Endothelial cell (in vitro differentiated cells): ENCODE data around the gene GLUL. TPM values are rescaled to one million over a fixed set of nuclear protein-coding genes. Genes with fewer than 3 reads are reported as not detected.
A peak's percentile ranks its signal among the peaks of the same experiment; 100 is the strongest.

Experiments used
- DNase-seq: peaks from one replicate; pipeline ENCODE4 v3.0.0; 2021; ENCODE audit warnings: low spot score
- H3K27ac Mint-ChIP-seq: one replicate; pipeline ENCODE4 v1.8.0; 2021; ENCODE audit warnings: mixed read lengths, inconsistent platforms; ENCODE audit not compliant: unreplicated experiment
- H3K27me3 Mint-ChIP-seq: one replicate; pipeline ENCODE4 v1.8.0; 2021; ENCODE audit warnings: mild to moderate bottlenecking, moderate library complexity, mixed read lengths, inconsistent platforms; ENCODE audit not compliant: unreplicated experiment
- H3K36me3 Mint-ChIP-seq: one replicate; pipeline ENCODE4 v1.8.0; 2021; ENCODE audit warnings: mild to moderate bottlenecking, low read depth, mixed read lengths, inconsistent platforms; ENCODE audit not compliant: unreplicated experiment
- H3K4me1 Mint-ChIP-seq: one replicate; pipeline ENCODE4 v1.8.0; 2021; ENCODE audit warnings: mild to moderate bottlenecking, mixed read lengths, inconsistent platforms; ENCODE audit not compliant: unreplicated experiment
- H3K4me3 Mint-ChIP-seq: one replicate; pipeline ENCODE4 v1.8.0; 2021; ENCODE audit warnings: mild to moderate bottlenecking, mixed read lengths, inconsistent platforms; ENCODE audit not compliant: unreplicated experiment
- H3K9me3 Mint-ChIP-seq: one replicate; pipeline ENCODE4 v1.8.0; 2021; ENCODE audit warnings: mixed read lengths, inconsistent platforms; ENCODE audit not compliant: unreplicated experiment
- total RNA-seq: library from RNA; stranded (reverse); fragmentation: NEBNext Ultra II Directional; extraction: Animal tissue kit (Norgen Biotek cat#: 25700); gene quantifications from one replicate; pipeline ENCODE4 v1.2.1, GENCODE V29; 2021; ENCODE audit not compliant: unreplicated experiment
- TF ChIP-seq, protein P1 (sequence below): fragments of 200-600 bp; sonication (generic); IDR thresholded peaks from one replicate; pipeline ENCODE4 v1.5.0; 2021; ENCODE audit warnings: antibody characterized with exemption; ENCODE audit not compliant: unreplicated experiment

Gene GLUL
- total RNA-seq, 1 donor from 2014 or later, result 472 TPM

- no peaks in the 10 kb centered on the region for H3K9me3 Mint-ChIP-seq
- H3K4me1 Mint-ChIP-seq, result peaks cover 29% of the 10 kb centered on the region
- H3K27me3 Mint-ChIP-seq, result peaks cover 6% of the 10 kb centered on the region
- H3K36me3 Mint-ChIP-seq, result no peaks in the 10 kb centered on the region
- no peak for DNase-seq
- TF ChIP-seq, protein P1, sequence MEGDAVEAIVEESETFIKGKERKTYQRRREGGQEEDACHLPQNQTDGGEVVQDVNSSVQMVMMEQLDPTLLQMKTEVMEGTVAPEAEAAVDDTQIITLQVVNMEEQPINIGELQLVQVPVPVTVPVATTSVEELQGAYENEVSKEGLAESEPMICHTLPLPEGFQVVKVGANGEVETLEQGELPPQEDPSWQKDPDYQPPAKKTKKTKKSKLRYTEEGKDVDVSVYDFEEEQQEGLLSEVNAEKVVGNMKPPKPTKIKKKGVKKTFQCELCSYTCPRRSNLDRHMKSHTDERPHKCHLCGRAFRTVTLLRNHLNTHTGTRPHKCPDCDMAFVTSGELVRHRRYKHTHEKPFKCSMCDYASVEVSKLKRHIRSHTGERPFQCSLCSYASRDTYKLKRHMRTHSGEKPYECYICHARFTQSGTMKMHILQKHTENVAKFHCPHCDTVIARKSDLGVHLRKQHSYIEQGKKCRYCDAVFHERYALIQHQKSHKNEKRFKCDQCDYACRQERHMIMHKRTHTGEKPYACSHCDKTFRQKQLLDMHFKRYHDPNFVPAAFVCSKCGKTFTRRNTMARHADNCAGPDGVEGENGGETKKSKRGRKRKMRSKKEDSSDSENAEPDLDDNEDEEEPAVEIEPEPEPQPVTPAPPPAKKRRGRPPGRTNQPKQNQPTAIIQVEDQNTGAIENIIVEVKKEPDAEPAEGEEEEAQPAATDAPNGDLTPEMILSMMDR, result no peak
- no peak overlapping the region for H3K27ac Mint-ChIP-seq
- H3K4me3 Mint-ChIP-seq, result no peak overlapping the region
Measured at GRCh38 chr1:182357913-182358312, 33.7 kb downstream of the GLUL start.

DNA sequence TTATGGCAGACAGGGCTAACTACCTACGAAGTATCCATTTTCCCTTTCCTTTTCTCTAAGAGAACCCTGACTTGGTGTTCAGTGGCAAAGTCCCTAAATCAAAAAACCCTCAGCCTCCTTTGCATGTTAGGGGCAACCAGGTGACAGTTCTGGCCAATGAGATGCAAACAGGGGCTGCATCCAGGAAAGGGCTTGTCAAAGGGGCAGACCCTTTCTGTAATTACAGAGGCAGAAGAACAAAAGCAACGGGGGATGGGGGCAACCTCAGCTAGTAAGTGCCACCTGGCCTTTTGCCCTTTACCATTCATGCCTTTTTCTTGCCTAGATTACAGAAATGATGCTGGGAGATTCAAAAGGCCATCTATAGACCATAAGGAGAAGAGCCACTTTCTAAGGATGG is 34.4 kb downstream of the GLUL start:
- peaks cover 27% of the 10 kb centered on the region for H3K4me1 Mint-ChIP-seq
- no peaks in the 10 kb centered on the region for H3K36me3 Mint-ChIP-seq
- H3K27ac Mint-ChIP-seq, result no peak overlapping the region
- no peak overlapping the region for H3K4me3 Mint-ChIP-seq
- TF ChIP-seq, protein P1, result no peak
- H3K9me3 Mint-ChIP-seq, result no peaks in the 10 kb centered on the region
- no peak for DNase-seq
- peaks cover 6% of the 10 kb centered on the region for H3K27me3 Mint-ChIP-seq

DNA sequence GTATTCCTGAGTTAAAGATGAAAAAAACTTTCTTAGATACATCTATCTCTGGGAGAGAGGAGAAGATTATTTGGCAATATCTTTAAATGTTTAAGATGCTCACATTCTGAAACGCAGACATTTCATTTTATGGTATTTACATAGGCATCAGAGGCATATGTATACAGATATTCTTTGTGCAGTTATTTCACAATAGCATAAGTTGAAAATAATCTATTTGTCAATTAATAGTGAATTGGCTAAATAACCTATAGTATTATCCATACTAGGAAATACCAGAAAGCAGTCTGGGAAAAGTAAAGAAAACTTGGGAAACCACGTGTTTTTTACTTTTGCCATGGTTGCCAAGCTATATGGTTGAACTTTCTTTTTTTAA is 35.9 kb downstream of the GLUL start:
- TF ChIP-seq, protein P1, result no peak
- peaks cover 34% of the 10 kb centered on the region for H3K4me1 Mint-ChIP-seq
- no peaks in the 10 kb centered on the region for H3K9me3 Mint-ChIP-seq
- H3K4me3 Mint-ChIP-seq, result no peak overlapping the region
- peaks cover 5% of the 10 kb centered on the region for H3K27me3 Mint-ChIP-seq
- no peak for DNase-seq
- no peak overlapping the region for H3K27ac Mint-ChIP-seq
- no peaks in the 10 kb centered on the region for H3K36me3 Mint-ChIP-seq

GRCh38 chr1:182351790-182352364 is 39.7 kb downstream of the GLUL start:
- no peak for DNase-seq
- Mint-ChIP-seq H3K27ac (peak overlapping the region; percentile 3), H3K9me3 (no peaks in the 10 kb centered on the region), H3K4me3 (no peak overlapping the region), H3K36me3 (no peaks in the 10 kb centered on the region), H3K27me3 (peaks cover 4% of the 10 kb centered on the region), H3K4me1 (peaks cover 52% of the 10 kb centered on the region)
- TF ChIP-seq, protein P1, result no peak

- TF ChIP-seq, protein P1, result no peak
- H3K9me3 Mint-ChIP-seq, result no peaks in the 10 kb centered on the region
- peaks cover 2% of the 10 kb centered on the region for H3K27me3 Mint-ChIP-seq
- H3K36me3 Mint-ChIP-seq, result no peaks in the 10 kb centered on the region
- peaks cover 56% of the 10 kb centered on the region for H3K4me1 Mint-ChIP-seq
- no peak for DNase-seq
- peak overlapping the region; percentile 24 for H3K27ac Mint-ChIP-seq
- H3K4me3 Mint-ChIP-seq, result no peak overlapping the region
Measured at GRCh38 chr1:182350839-182351238, 40.8 kb downstream of the GLUL start.
